Osteocyte (in vitro differentiated cells): ENCODE measurements around the gene IL18. TPM values are rescaled to one million over a fixed set of nuclear protein-coding genes. Genes with fewer than 3 reads are reported as not detected.
"Not testable (repeated sequence)": the region's sequence is repeated elsewhere in the genome, so short reads cannot be mapped to it uniquely, and the experiment has no call there.

ENCODE experiments used
- DNase-seq: peaks from one replicate; pipeline ENCODE4 v3.0.0; 2021; ENCODE audit warnings: mixed read lengths; ENCODE audit not compliant: unreplicated experiment; ENCODE audit errors: extremely low spot score
- H3K27ac Mint-ChIP-seq: one replicate; pipeline ENCODE4 v1.8.0; 2021; ENCODE audit warnings: mild to moderate bottlenecking, mixed read lengths; ENCODE audit not compliant: unreplicated experiment
- H3K27me3 Mint-ChIP-seq: one replicate; pipeline ENCODE4 v1.8.0; 2021; ENCODE audit warnings: mixed read lengths; ENCODE audit not compliant: unreplicated experiment
- H3K36me3 Mint-ChIP-seq: one replicate; pipeline ENCODE4 v1.8.0; 2021; ENCODE audit warnings: mixed read lengths; ENCODE audit not compliant: unreplicated experiment
- H3K4me1 Mint-ChIP-seq: one replicate; pipeline ENCODE4 v1.8.0; 2021; ENCODE audit warnings: mixed read lengths; ENCODE audit not compliant: unreplicated experiment
- H3K4me3 Mint-ChIP-seq: one replicate; pipeline ENCODE4 v1.8.0; 2021; ENCODE audit warnings: mild to moderate bottlenecking, moderate library complexity, mixed read lengths; ENCODE audit not compliant: unreplicated experiment
- H3K9me3 Mint-ChIP-seq: one replicate; pipeline ENCODE4 v1.8.0; 2021; ENCODE audit warnings: mixed read lengths; ENCODE audit not compliant: unreplicated experiment
- CTCF ChIP-seq: fragments of 200-600 bp; sonication (generic); IDR thresholded peaks from 2 replicates; pipeline ENCODE4 v1.5.0; 2021; ENCODE audit warnings: antibody characterized with exemption, mild to moderate bottlenecking, moderate library complexity
- total RNA-seq: library from RNA; stranded (reverse); gene quantifications from 2 replicates; pipeline ENCODE4 v1.2.1, GENCODE V29; 2021

IL18 gene
- total RNA-seq, 1 donor from 2014 or later = 0.59 TPM

- no peak for TF ChIP-seq CTCF
- Mint-ChIP-seq H3K27me3 (no peaks in the 10 kb centered on the region), H3K4me1 (peaks cover 38% of the 10 kb centered on the region), H3K36me3 (no peaks in the 10 kb centered on the region), H3K4me3 (peak overlapping the region; percentile 53), H3K27ac (peak overlapping the region; percentile 68), H3K9me3 (no peaks in the 10 kb centered on the region)
- no peak for DNase-seq
Observed at GRCh38 chr11:112162761-112163546, 940 bp downstream of the IL18 start.

GRCh38 chr11:112162200-112162599 lies 1.7 kb downstream of the IL18 start:
- not testable (repeated sequence) for H3K27me3 Mint-ChIP-seq, H3K9me3 Mint-ChIP-seq, H3K27ac Mint-ChIP-seq, H3K4me3 Mint-ChIP-seq, DNase-seq, H3K36me3 Mint-ChIP-seq
- H3K4me1 Mint-ChIP-seq = peaks cover 41% of the 10 kb centered on the region

- H3K9me3 Mint-ChIP-seq = no peaks in the 10 kb centered on the region
- no peaks in the 10 kb centered on the region for H3K27me3 Mint-ChIP-seq
- no peaks in the 10 kb centered on the region for H3K36me3 Mint-ChIP-seq
- peaks cover 45% of the 10 kb centered on the region for H3K4me1 Mint-ChIP-seq
- DNase-seq = no peak
- no peak for TF ChIP-seq CTCF
- no peak overlapping the region for H3K27ac Mint-ChIP-seq
- H3K4me3 Mint-ChIP-seq = no peak overlapping the region
Observed at GRCh38 chr11:112161012-112161411, 2.9 kb downstream of the IL18 start.

GRCh38 chr11:112160091-112160848 lies 3.6 kb downstream of the IL18 start:
- no peaks in the 10 kb centered on the region for H3K9me3 Mint-ChIP-seq
- no peaks in the 10 kb centered on the region for H3K36me3 Mint-ChIP-seq
- H3K27ac Mint-ChIP-seq = no peak overlapping the region
- H3K4me3 Mint-ChIP-seq = no peak overlapping the region
- no peak for DNase-seq
- peaks cover 43% of the 10 kb centered on the region for H3K4me1 Mint-ChIP-seq
- TF ChIP-seq CTCF = no peak
- no peaks in the 10 kb centered on the region for H3K27me3 Mint-ChIP-seq

- no peak for TF ChIP-seq CTCF
- no peak for DNase-seq
- H3K9me3 Mint-ChIP-seq = no peaks in the 10 kb centered on the region
Observed at GRCh38 chr11:112159098-112160065, 4.5 kb downstream of the IL18 start.

More at GRCh38 chr11:112159098-112160065, 4.5 kb downstream of the IL18 start:
- Mint-ChIP-seq H3K27ac (no peak overlapping the region), H3K36me3 (no peaks in the 10 kb centered on the region), H3K27me3 (no peaks in the 10 kb centered on the region), H3K4me1 (peaks cover 34% of the 10 kb centered on the region), H3K4me3 (no peak overlapping the region)
